ENCODE results near the gene PRRC2A.

PRRC2A gene

GRCh38 chr6:31626952-31627351 is 6.4 kb downstream of the PRRC2A start:
- DNase-seq: no peak

DNA sequence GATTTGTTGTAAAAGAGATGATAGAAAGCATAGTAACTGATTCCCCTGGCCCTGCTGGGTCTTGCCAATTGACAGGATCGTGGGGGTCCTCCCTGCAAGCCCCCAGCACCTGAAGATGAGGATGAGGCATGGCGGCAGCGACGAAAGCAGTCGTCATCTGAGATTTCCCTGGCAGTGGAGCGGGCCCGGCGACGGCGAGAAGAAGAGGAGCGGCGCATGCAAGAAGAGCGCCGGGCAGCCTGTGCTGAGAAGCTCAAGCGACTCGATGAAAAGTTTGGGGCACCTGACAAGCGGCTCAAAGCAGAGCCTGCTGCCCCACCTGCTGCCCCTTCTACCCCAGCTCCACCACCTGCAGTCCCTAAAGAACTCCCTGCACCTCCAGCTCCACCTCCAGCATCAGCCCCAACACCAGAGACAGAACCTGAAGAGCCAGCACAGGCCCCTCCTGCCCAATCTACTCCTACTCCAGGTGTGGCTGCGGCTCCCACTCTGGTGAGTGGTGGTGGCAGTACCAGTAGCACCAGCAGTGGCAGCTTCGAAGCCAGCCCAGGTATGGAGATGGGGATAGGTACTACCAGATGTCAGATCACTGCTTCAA is 7.3 kb downstream of the PRRC2A start:
- DNase-seq: no peak

DNA sequence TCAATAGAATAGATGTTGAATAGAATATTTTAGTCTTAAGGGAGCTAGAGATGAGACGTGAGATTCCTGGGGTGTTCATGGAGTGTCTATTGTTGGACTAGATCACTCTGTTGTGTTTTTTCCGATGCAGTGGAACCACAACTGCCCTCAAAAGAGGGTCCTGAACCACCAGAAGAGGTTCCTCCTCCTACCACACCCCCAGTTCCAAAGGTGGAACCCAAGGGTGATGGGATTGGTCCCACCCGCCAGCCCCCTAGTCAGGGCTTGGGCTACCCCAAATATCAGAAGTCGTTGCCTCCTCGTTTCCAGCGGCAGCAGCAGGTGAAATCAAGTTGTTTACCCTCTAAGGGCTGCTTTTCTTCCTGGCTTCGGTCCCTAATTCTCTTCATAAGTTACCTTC is 8.5 kb downstream of the PRRC2A start:
- no peak for DNase-seq

DNA sequence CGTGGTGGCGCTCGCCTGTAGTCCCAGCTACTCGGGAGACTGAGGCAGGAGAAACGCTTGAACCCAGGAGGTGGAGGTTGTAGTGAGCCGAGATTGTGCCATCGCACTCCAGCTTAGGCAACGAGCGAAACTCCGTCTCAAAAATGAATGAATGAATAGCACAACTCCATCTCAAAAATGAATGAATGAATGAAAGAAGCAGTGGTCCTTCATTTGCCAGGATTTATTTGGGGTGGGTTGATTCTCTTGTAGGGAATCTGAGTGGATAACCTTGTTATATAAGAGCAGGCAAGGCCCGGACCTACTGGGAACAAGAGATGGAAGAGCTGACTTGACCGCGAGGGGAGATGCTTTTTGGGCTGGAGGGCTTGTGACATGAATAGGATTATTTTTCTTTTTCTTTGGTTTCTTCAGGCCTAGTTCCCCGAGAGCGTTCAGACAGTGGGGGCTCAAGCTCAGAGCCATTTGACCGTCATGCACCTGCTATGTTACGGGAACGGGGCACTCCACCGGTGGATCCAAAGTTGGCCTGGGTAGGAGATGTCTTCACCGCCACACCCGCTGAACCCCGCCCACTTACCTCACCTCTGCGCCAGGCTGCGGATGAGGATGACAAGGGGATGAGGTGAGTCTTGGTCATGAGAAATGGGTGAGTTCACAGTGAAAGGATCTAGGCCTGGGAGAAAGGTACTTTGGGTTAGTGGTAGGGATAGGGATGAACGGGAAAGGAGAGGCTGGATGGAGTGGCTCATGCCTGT is 9.8 kb downstream of the PRRC2A start:
- no peak for DNase-seq

GRCh38 chr6:31631209-31631608 is 10.7 kb downstream of the PRRC2A start:
- no peak for DNase-seq

DNA sequence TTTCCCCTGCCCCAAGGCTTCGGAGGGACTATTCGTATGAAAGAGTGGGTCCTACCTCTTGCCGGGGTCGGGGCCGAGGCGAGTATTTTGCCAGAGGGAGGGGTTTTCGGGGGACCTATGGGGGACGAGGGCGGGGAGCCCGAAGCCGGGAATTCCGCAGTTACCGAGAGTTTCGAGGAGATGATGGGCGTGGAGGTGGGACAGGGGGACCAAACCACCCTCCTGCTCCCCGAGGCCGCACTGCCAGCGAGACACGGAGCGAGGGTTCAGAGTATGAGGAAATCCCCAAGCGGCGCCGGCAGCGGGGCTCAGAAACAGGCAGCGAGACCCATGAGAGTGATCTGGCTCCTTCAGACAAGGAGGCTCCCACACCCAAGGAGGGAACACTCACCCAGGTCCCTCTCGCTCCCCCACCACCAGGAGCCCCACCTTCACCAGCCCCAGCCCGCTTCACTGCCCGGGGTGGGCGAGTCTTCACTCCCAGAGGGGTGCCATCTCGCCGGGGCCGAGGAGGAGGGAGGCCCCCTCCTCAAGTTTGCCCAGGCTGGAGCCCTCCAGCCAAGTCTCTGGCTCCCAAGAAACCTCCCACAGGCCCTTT is 11.3 kb downstream of the PRRC2A start:
- DNase-seq: no peak

- DNase-seq: no peak
Measured at GRCh38 chr6:31632279-31632946, 11.9 kb downstream of the PRRC2A start.

- no peak for DNase-seq
Measured at GRCh38 chr6:31633447-31633846, 12.9 kb downstream of the PRRC2A start.

- DNase-seq: no peak
Measured at GRCh38 chr6:31634131-31634530, 13.6 kb downstream of the PRRC2A start.

DNA sequence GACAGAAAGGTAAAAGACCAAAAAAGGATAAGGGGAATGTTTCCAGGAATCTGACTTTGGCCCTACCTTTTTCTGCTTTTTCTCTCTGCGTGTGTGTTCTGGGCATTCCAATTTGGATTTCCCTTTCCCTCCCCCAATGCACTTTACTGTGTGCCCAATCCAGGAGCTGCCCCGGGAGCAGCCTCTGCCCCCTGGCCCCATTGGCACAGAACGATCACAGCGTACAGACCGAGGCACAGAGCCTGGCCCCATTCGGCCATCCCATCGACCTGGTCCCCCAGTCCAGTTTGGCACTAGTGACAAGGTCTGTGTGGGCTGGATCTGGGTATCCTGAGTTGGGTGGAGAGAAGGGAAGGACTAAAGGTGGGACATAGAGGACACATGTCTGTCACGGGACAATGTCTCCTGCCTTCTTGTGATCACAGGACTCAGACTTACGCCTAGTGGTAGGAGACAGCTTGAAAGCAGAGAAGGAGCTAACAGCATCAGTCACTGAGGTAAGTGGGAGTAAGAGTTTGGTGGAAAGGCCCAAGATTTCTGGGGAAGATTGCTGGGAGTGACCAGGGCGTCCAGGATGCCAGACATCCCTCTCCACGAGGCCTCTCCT is 14.6 kb downstream of the PRRC2A start:
- no peak for DNase-seq

DNA sequence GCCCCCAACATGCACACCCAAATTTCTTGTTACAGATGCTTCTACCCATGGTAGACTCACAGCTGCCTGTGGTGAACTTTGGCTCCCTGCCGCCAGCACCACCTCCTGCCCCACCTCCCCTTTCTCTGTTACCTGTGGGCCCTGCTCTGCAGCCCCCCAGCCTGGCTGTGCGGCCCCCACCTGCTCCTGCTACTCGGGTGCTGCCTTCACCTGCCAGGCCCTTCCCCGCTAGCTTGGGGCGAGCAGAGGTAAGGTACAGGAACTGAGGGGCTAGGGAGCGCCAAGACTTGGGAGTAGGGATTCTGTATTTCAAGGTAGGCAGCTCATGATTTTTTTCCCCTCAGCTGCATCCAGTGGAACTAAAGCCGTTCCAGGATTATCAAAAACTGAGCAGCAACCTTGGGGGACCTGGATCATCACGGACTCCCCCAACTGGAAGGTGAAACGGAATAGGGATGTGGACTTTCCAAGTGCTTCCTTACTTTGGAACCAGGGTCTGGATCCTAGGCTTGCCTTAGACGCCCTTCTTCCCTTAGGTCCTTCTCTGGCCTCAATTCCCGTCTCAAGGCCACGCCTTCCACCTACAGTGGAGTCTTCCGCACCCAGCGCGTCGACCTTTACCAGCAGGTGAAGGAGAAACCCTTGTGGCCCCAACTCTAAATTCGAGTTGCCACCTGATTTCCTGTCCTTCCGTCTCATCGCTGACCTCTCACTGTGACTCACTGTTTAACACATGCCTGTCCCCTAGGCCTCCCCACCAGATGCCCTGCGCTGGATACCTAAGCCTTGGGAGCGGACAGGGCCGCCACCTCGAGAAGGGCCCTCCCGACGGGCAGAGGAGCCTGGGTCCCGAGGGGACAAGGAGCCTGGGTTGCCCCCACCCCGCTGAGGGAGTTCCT is 16.4 kb downstream of the PRRC2A start:
- DNase-seq: no peak

DNA sequence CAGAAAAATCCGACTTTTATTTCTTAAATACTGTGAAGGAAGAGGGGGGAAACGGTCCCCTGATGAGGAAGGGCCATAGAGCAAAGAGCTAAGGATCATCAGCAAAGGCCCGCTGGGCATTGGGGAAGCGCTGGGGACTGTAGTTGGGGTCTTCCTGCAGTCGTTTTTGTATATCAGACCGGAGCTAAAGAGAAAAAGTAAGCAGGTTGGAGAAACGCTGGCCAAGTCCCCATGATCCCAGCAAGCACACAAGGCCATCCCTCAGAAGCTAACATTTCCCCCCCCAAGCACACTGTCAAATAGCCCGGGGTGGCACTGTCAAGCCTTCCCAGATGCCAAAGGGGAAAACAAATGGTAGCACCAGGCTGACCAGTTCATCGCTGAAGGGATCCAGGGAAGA is 18.5 kb downstream of the PRRC2A start:
- no peak for DNase-seq

GRCh38 chr6:31639449-31639861 is 18.9 kb downstream of the PRRC2A start:
- no peak for DNase-seq

- DNase-seq: no peak
Measured at GRCh38 chr6:31640612-31641011, 20.1 kb downstream of the PRRC2A start.

- no peak for DNase-seq
Measured at GRCh38 chr6:31641370-31641769, 20.9 kb downstream of the PRRC2A start.

DNA sequence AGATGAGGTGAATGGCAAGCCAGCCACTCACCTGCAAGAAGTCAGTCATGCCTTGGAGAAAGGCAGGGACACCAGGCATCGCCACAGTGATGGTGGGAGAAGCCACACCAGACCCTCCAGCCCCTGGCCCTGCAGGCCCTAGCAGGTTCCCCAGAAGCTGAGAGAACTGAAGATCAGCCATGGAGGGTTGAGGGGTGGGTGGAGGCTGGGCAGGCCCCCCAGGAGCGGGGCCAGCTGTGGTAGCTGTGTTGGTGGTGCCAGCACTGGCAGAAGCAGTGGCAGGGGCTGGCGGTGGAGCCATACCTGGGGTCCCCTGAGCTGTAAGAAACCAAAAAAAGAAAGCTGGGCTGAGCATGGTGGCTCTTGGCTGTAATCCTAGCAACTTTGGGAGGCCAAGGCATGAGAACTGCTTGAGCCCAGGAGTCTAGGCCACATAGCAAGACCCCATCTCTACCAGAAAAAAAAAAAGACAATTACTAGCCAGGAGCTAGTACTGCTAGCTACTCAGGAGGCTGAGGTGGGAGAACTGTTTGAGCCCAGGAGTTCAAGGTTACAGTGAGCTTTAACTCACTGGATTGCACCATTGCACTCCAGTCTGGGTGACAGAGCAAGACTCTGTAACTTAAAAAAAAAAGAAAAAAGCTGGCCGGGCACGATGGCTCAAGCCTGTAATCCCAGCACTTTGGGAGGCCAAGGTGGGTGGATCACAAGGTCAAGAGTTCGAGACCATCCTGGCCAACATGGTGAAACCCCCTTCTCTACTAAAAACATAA is 22.5 kb downstream of the PRRC2A start:
- DNase-seq: no peak

DNA sequence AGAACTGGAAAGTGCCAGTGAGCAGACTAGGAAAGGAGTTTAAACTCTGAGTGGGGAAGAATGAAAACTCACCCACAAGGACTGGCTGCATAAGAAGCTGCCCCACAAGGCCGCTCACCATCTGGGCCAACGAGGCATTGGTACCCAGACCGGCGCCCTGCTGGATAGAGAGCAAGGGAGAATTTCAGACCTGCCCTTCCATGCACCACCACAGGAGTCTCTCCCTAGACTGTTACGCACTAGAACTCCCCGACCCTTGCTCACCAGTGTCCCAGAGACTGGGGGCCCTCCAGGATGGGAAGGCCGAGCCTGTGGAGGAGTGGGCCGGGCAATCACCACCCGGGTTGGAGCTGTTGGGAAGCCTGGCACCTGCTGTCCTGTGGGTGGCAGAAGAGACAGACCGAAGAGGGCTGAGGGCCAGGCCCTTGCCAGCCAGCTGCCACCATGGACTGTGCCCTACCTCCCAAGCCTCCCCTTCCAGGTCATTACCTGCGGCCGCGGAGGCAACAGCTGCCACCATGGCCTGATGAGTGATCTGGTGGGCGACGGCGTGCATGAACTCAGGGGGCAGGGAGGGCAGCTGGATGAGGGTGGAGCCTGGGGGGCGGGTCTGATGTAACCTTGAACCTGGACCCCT is 23.4 kb downstream of the PRRC2A start:
- DNase-seq: no peak

DNA sequence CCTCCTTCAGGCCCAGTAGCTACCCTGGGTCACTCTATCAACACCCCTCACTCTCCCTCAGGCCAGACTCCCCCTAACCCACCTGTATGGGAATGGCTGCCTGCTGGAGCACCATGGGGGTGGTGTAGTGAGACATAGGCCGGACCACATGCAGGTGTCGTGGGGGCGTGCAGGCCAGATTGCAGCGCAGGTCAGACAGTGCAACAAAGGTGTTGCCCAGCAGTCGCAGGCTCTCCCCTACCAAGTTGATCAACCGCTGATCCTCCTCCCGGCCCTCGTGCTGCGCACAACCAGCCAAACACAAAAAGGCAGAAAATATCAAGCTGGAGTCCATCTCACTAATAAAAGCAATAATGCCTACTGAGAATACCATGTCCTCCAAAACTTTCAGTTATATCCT is 24.8 kb downstream of the PRRC2A start:
- DNase-seq: no peak

DNA sequence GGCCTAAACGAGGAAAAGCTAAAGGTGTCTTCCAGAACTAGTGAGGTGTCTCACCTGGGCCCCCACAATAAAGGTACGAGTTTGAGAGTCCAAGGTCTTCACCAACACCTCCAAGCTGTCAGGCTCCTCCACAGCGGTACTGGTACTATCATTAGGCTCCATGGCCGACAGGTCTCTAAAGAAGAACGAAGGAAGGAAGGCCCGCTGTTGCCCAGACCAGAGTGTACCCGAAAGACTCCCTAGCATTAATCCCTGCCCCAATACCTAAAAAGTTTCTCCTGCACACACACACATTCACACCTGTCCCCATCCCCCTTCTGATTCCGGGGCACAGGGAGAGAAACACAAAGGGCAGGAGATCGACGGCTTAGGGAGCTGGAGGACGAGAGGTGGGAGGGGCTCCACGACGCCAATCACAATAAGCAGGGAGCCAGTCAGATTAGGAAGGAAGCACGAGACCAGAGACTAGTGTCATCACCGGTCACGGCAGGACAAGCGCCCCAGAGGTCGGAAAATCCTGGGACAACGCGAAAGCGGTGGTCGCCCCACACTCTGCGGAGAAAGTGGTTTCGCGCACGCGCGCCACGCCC is 31.2 kb downstream of the PRRC2A start:
- no peak for DNase-seq

DNA sequence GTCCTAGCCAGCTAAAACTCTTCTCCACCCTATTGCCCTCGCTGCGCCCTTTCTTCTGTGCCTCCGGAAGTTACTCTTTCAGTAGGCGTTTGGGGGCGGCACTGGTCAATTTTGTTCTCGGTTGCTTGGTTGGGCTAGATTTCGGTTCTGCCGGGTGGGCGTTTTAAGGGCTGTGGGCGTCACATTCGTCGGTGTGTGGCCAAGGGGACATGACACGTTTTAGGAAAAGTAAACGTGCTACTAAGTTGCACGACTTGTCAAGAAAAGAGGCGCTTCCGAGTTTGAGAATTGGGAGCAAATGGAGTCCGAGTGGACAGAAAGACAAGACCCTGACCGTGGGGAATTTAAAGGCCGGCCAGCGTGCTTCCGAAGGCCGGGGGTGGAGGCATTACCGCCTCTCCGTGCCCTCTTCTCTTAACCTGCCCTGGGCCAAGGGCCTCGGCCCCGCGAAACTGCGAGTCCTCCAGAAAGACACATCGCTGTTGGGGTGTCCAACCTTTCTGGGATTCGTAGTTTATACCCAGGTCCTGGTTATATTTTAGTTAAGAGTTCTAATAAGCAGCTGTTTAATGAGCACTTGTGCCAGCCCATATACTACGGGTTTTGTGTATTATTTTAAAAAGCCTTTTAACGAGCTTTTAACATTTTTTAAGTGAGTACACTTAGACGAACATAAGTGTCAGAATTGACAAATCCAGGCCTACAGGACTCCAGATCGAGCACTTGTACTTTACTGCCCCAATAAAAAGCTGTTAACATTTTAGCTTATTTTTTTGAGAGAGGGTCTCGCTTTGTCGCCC is 32.6 kb downstream of the PRRC2A start:
- DNase-seq: peak; percentile 91

All from CD4-positive, alpha-beta T cell treated with Interleukin-15 for 1 hour (primary cell).